Epithelial cell of esophagus (primary cell): ENCODE data around the gene SLC7A6OS.

Experiments
- DNase-seq: peaks from one replicate; pipeline ENCODE4 v3.0.0; 2010; ENCODE audit warnings: low read depth
- H3K4me3 ChIP-seq: 2 replicates; pipeline ENCODE4 v1.5.1; 2011; ENCODE audit warnings: mild to moderate bottlenecking, low read length, control low read depth
- CTCF ChIP-seq: IDR thresholded peaks from 2 replicates; pipeline ENCODE4 v1.5.1; 2011; ENCODE audit warnings: low read depth, mild to moderate bottlenecking, low read length, control low read depth, inconsistent platforms; ENCODE audit not compliant: insufficient read depth; ENCODE audit errors: missing control alignments

Gene SLC7A6OS

GRCh38 chr16:68265078-68265920, 45.4 kb downstream of the SLC7A6OS start:
- peak overlapping the region; percentile 82 for H3K4me3 ChIP-seq
- DNase-seq: peak; percentile 86
- no peak for TF ChIP-seq CTCF

GRCh38 chr16:68264128-68265077, 46.3 kb downstream of the SLC7A6OS start, which contains the start of gene SLC7A6:
Gene SLC7A6 (plus strand): TSS chr16:68264526. CDS start chr16:68274727, 10,201 bp downstream.
- peak; percentile 67 for DNase-seq
- H3K4me3 ChIP-seq: peak within 1 kb of the TSS; percentile 82
- peak; percentile 68 for TF ChIP-seq CTCF

- TF ChIP-seq CTCF: no peak
- no peak for DNase-seq
- peak overlapping the region; percentile 54 for H3K4me3 ChIP-seq
Measured at GRCh38 chr16:68263559-68264127, 47.1 kb downstream of the SLC7A6OS start.

GRCh38 chr16:68259007-68259825, 51.5 kb downstream of the SLC7A6OS start:
- DNase-seq: no peak
- no peak overlapping the region for H3K4me3 ChIP-seq
- no peak for TF ChIP-seq CTCF

GRCh38 chr16:68257906-68258800, 52.6 kb downstream of the SLC7A6OS start:
- no peak for TF ChIP-seq CTCF
- no peak overlapping the region for H3K4me3 ChIP-seq
- peak; percentile 59 for DNase-seq
